Ishikawa (cell line): ENCODE data around the gene ASL.

ENCODE experiments used
- CEBPB ChIP-seq: IDR thresholded peaks from 2 replicates; pipeline ENCODE4 v1.6.1; 2012
- CREB1 ChIP-seq: IDR thresholded peaks from 2 replicates; pipeline ENCODE4 v1.6.1; 2012; ENCODE audit warnings: low read depth
- EGR1 ChIP-seq: IDR thresholded peaks from 2 replicates; pipeline ENCODE4 v1.6.1; 2012
- EP300 ChIP-seq: IDR thresholded peaks from 2 replicates; pipeline ENCODE4 v1.6.1; 2012; ENCODE audit warnings: borderline replicate concordance
- FOXM1 ChIP-seq: IDR thresholded peaks from 2 replicates; pipeline ENCODE4 v1.6.1; 2012; ENCODE audit warnings: low read depth, borderline replicate concordance
- NFIC ChIP-seq: IDR thresholded peaks from 2 replicates; pipeline ENCODE4 v1.6.1; 2012
- RAD21 ChIP-seq: IDR thresholded peaks from 2 replicates; pipeline ENCODE4 v1.6.1; 2012; ENCODE audit warnings: low read depth
- TAF1 ChIP-seq: IDR thresholded peaks from 2 replicates; pipeline ENCODE4 v1.6.1; 2012; ENCODE audit warnings: low read depth, mild to moderate bottlenecking
- TCF12 ChIP-seq: IDR thresholded peaks from 2 replicates; pipeline ENCODE4 v1.6.1; 2012; ENCODE audit warnings: low read depth
- TEAD4 ChIP-seq: IDR thresholded peaks from 2 replicates; pipeline ENCODE4 v1.6.1; 2012
- YY1 ChIP-seq: IDR thresholded peaks from 2 replicates; pipeline ENCODE4 v1.6.1; 2012; ENCODE audit warnings: low read depth
- ZBTB7A ChIP-seq: IDR thresholded peaks from 2 replicates; pipeline ENCODE4 v1.6.1; 2012; ENCODE audit warnings: low read depth
- TF ChIP-seq, protein P1 (sequence below): IDR thresholded peaks from 2 replicates; pipeline ENCODE4 v1.6.1; 2012
- TF ChIP-seq, protein P2 (sequence below): IDR thresholded peaks from 2 replicates; pipeline ENCODE4 v1.6.1; 2012
- TF ChIP-seq, protein P3 (sequence below): IDR thresholded peaks from 2 replicates; pipeline ENCODE4 v1.6.1; 2012; ENCODE audit warnings: low read depth, mild to moderate bottlenecking

The ASL gene

DNA sequence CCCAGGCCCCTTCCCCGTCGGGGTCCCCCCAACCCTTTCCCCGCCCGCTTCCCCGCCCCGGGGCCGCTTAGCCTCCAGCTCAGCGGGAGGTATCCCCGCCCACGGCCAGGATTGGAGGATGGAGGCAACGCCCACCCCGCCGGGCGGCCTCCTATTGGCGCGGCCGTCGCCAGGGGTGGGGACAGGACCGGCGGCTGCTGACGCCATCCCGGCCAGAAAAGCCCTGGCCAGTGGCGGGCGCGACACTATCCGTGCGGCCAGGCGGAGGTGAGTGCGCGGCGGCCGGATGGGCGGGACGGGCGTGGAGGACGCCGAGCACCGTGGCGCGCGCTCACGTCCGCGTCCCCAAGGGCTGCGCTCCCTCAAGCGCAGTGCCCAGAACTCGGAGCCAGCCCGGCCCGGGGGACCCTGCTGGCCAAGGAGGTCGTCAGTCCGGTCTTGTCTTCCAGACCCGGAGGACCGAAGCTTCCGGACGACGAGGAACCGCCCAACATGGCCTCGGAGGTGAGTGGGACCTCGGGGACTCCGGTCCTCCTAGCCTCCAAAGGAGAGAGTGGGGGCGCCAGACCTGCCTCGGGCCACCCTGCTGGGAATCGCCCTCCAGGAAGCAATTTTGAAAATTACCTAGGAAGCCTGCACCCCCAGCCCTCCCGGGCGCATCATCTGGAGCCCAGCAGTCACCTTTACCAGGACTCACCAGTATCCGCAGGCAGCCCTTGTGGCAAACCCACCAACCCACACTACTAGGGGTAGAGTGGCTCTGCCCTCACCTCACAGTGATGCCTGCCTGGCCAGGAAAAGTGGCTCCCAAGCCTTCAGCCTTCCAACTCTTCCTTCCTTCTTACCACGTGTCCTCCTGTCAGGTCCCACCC, at the start of gene ASL:
Gene ASL, plus strand, starts transcription at position 230 of the 872 bp plus-strand sequence. Its CDS starts 263 bp downstream, at position 493.
- TF ChIP-seq CREB1 (0 out of 2 replicates have a peak, but pooled peaks have one; percentile 43), ZBTB7A (peak; percentile 96), TCF12 (no peak), CEBPB (no peak), FOXM1 (no peak), EP300 (no peak), TAF1 (peak; percentile 84), EGR1 (no peak), TEAD4 (no peak), NFIC (no peak), YY1 (no peak; the same call in 1 of the 2 replicates), RAD21 (no peak)
- TF ChIP-seq, protein P1, sequence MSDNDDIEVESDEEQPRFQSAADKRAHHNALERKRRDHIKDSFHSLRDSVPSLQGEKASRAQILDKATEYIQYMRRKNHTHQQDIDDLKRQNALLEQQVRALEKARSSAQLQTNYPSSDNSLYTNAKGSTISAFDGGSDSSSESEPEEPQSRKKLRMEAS = peak; percentile 67; the same call in 1 of the 2 replicates
- TF ChIP-seq, protein P2, sequence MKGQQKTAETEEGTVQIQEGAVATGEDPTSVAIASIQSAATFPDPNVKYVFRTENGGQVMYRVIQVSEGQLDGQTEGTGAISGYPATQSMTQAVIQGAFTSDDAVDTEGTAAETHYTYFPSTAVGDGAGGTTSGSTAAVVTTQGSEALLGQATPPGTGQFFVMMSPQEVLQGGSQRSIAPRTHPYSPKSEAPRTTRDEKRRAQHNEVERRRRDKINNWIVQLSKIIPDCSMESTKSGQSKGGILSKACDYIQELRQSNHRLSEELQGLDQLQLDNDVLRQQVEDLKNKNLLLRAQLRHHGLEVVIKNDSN = peak; percentile 37; the same call in 1 of the 2 replicates
- TF ChIP-seq, protein P3, sequence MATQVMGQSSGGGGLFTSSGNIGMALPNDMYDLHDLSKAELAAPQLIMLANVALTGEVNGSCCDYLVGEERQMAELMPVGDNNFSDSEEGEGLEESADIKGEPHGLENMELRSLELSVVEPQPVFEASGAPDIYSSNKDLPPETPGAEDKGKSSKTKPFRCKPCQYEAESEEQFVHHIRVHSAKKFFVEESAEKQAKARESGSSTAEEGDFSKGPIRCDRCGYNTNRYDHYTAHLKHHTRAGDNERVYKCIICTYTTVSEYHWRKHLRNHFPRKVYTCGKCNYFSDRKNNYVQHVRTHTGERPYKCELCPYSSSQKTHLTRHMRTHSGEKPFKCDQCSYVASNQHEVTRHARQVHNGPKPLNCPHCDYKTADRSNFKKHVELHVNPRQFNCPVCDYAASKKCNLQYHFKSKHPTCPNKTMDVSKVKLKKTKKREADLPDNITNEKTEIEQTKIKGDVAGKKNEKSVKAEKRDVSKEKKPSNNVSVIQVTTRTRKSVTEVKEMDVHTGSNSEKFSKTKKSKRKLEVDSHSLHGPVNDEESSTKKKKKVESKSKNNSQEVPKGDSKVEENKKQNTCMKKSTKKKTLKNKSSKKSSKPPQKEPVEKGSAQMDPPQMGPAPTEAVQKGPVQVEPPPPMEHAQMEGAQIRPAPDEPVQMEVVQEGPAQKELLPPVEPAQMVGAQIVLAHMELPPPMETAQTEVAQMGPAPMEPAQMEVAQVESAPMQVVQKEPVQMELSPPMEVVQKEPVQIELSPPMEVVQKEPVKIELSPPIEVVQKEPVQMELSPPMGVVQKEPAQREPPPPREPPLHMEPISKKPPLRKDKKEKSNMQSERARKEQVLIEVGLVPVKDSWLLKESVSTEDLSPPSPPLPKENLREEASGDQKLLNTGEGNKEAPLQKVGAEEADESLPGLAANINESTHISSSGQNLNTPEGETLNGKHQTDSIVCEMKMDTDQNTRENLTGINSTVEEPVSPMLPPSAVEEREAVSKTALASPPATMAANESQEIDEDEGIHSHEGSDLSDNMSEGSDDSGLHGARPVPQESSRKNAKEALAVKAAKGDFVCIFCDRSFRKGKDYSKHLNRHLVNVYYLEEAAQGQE = no peak

DNA sequence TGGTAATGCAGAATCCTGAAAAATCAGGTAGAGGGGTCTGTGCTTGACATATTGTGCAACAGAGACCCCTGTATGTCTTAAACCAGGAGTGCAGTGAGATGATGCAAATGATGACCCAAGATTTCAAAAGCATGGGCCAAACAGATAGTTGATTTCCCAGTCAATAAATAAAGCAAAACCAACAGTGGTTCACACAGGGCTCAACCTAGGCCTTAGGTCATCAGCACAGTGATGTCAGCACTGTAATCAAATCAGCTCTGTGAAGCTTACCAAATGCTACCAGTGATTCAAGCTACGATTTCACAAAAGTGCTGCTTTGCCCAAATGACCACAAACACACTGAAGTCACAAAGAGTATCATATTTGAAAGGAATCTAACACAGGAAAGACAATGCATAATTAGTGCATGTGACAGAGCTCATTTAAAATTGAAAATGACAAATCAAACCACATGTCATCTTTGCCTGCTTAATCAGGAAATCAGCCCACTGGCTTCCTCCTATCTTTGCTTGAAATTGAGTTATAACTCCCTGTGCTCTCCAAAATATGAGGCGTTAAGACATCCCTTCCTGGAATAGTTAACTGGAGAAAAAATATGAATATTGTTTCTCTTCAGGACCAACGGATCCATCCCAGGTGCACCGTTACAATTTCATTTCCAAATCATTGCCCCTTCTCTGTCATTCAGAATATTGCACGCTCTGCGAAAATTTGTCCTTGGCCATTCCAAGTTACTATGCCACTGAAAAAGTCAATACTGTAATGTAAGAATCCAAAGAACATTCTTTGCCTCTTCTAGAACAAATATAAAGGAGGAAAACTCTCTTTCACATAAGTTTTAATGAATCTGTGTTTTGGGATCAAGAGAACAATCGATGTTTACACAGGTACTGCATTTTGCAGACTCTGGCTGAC, 41.9 kb upstream of the ASL start:
- TF ChIP-seq EP300 (no peak), TAF1 (no peak), TEAD4 (no peak), ZBTB7A (no peak), NFIC (no peak), FOXM1 (no peak), RAD21 (no peak), EGR1 (no peak), YY1 (no peak), CREB1 (no peak), TCF12 (no peak), CEBPB (no peak)
- TF ChIP-seq, protein P3 = no peak
- TF ChIP-seq, protein P1 = no peak
- TF ChIP-seq, protein P2 = no peak

DNA sequence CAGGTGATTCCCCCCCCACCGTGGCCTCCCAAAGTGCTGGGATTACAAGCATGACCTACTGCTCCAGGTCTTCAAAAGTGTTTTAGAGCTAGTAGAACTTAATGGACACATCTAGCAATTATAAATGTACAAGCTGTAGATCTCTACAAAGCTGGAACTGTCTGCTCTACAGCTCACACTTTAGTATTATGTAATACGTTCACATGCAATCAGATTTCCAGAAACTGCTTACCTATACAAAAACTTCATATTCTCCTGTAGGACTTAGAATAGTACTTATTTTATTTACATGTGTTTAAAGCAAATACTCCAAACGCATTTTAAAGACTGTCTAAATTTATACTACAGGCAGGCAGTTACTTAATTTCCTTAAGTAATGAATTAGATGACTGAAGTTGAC, 39.2 kb upstream of the ASL start:
- TF ChIP-seq EGR1 = no peak
- no peak for TF ChIP-seq YY1
- TF ChIP-seq TAF1 = no peak
- TF ChIP-seq CREB1 = no peak
- no peak for TF ChIP-seq ZBTB7A
- TF ChIP-seq TCF12 = no peak
- no peak for TF ChIP-seq RAD21
- TF ChIP-seq, protein P1 = no peak
- TF ChIP-seq, protein P3 = no peak
